HG03103 (cell line): ENCODE data around the gene MMS19.
"Not testable (repeated sequence)": the region's sequence is repeated elsewhere in the genome, so short reads cannot be mapped to it uniquely, and the experiment has no call there.

Source experiments
- ATAC-seq: cut with Tn5 transposase; IDR thresholded peaks from one replicate; pipeline ENCODE4 v1.9.1; 2021; ENCODE audit warnings: low read depth; ENCODE audit not compliant: unreplicated experiment

The MMS19 gene

DNA sequence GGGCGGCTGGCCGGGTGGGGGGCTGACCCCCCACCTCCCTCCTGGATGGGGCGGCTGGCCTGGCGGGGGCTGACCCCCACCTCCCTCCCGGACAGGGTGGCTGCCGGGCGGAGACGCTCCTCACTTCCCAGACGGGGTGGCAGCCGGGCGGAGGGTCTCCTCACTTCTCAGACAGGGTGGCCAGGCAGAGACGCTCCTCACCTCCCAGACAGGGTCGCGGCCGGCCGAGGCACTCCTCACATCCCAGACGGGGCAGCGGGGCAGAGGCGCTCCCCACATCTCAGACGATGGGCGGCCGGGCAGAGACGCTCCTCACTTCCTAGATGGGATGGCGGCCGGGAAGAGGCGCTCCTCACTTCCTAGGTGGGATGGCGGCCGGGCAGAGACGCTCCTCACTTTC is 30.7 kb upstream of the MMS19 start:
- not testable (repeated sequence) for ATAC-seq

DNA sequence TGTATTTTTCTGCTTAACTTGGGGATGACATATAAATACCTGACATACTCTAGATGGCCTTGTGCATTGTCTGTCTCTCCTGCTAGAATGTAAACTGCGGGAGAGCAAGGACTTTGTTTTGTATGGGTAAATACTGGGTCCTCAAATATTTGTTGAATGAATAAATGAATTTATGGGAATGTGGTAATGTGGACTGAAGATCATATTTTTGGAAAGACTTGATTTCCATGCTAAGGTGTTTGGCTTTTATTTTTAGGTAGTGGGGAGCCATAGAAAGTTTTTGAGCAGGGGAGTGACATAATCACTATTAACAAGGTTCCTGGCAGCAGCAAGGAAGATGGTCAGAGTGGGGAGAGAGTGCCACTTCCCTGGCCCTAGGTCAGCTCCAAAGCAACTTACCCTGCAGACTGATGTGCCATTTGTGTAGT is 27.5 kb upstream of the MMS19 start:
- no peak for ATAC-seq

DNA sequence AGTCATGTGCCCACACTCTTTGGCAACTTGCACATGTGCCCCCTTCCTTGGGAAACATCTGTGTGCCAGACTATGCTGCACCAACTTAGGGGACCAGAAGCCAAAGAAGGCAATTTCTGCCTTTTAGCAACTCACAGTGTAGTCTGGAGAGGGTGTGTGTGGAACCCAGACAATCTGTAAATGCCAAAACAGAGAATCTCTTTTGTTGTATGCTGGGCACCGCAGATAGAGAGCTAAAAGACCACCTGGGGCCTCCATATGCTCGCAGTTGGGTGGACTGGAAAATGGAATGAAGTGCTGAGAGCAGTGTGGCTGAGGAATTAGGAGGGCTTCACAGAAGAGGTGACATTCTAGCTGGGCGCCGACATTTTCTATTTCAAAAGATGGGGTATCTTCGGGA is 26.9 kb upstream of the MMS19 start:
- ATAC-seq, result no peak

DNA sequence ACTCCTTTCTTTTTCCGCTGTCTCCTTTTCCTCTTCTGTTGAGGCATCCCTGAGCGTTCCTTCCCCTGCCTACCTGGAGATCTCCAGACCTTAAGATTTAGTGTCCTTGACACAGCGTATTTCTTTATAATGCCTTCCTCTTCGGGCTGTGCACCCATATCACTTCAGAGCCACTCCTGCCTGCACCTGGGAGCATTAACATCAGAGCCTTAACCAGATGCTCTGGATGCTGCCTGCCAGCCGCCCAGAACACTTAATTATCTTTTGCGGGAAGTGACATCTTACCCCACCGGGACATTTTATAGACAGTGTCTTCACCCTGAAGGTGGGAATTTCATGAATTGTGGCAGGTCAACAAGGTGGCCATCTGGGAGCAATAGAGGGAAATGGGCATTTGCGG is 24.7 kb upstream of the MMS19 start:
- ATAC-seq, result no peak

DNA sequence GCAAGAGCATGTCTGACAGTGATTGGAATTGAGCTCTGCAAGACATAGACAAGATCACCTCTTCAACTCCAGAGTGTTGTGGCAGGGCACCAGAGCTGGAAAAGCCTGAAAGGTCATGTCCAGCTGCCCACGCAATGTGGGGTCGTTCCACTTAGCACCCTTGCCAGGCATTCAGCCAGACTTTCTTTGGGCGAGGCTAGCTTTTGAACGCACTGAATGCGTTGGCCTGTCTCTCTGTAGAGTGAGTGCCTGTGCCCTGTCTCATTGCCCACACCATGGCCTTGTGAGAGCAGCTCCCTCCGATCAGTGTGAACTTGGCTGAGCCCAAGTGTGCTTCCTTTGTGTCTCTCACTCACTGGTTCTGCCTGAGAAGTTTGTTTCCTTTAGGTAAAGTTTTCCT is 23.8 kb upstream of the MMS19 start:
- no peak for ATAC-seq

DNA sequence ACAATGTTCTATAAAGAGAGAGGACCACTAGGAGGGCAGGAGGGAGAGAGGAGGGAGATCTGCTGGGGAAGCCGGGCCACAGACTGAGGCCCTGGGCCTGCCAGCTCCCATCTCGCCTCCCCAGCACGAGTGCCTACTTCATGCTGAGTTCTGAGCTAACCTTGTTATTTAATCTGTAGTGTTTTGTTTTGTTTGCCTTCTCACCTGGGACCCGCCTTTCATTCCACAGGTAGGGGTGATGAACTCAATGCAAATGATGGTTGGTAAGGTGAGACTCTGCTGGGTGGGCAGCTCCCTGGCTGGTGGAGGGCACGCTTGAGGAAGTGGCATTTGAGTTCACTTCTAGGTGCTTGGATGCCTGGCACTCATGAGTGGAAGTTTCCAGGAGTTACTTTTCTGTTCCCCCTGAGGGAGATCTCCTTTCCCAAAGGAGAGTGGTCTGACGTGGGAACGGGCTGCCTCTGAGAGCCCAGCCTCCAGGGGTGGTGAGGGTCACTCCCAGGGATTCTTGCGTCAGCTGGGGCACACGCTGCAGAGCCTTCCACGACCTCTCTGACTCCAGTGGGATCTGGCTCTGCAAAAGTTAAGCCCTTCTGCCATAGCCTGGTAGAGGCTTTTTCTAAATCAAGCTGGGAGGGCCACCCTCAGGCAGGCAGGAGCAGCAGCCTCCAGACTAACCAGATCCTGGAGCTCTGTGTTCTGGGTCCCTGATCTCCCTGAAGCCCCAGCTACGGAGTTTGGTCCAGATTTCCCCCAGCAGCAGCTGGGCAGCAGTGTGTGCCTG is 22.9 kb upstream of the MMS19 start:
- no peak for ATAC-seq

DNA sequence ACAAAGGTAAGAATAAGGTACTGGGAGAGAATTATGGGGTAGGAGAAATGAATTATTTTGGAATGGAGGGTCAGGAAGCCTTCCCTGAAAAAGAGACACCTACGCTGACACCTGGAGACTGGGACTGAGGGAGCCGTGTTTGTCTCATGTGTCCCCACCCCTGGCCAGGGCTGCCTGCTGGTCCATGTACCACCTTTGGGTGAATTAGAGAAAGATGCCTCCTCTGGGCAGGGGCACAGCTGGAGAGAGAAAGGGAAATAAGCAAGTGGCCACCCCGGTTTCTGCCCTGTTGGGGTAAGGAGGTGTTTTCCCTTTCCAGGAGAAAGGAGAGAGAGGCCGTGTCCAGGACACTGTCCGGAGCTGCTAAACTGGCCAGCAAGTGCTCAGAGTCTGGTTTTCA is 22.3 kb upstream of the MMS19 start:
- ATAC-seq, result no peak

DNA sequence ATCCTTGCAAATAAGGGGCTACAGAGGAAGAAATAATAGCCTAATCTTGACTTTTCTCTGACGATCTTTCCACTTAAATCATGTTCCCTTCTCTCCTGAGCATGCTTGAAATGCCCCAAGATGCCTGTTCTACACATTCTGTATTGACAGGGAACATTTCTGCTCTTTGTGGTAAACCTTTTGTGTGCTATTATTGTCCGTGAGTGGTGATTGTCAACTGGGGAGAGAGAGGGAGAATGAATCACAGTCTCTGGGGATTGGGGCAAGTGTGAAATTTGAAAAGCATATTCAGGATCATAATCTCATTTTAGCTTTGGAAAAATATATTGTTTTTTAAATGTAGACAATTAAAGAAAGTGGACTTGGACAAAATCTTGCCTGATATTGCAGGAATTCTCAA is 21.1 kb upstream of the MMS19 start:
- ATAC-seq, result no peak

DNA sequence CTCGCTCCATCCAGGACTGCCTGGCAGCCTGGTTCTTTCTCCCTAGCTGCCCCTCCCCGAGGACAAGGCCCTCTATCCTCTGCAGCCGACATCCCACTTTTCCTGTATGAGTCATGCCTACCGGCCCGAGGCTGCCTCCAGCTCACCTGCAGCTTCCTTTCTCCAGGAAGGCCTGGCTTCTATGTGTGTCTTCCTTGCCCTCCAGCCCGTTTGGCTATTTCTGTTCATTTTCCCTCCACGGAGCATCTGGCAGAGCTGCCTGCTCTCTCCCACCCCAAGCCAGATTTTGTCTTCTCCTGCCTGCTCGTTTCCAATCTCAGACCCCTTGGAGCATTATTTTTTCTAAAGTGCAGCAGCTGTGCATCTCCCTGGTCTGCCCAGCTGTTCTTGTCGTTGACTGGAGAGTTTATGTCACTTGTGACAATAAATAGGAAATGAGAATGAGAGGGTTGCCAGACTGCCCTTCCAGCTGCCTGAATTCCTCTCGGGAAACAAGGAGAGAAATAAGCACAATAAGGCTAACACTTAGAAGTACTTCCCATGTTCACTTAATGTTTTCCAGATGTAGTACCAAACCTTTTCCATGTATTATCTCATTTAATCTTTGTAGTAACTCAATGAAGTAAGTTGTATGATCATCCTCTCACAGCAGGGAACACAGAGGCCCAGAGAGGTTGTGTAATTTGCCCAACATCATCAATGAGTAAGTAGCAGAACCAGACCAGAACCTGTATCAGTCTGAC is 20.2 kb upstream of the MMS19 start:
- no peak for ATAC-seq

DNA sequence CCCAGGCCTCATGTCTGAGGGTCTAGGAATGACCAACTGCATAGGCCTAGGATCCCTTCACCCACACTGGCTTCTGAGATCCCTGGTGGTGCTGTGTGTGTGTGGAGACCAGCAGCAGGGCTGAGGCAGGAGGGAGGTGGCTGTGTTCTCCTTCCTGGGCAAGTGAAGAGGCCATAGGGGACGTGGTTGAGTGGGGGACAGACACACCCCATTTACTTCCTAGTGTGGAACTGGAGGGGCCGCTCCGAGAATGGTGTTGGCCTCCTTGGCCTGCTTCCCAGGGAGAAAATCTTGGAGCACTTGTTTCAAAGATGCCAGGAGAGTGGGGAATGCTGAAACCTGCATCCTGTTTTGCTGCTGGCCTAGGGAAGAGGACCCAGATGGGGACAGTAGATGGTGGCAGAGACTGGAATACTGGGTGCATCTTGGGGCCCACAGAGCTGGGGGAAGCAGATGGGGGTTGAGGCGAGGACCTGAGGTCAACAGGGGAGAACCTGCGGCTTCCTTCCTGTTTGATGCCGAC is 19.6 kb upstream of the MMS19 start:
- no peak for ATAC-seq

DNA sequence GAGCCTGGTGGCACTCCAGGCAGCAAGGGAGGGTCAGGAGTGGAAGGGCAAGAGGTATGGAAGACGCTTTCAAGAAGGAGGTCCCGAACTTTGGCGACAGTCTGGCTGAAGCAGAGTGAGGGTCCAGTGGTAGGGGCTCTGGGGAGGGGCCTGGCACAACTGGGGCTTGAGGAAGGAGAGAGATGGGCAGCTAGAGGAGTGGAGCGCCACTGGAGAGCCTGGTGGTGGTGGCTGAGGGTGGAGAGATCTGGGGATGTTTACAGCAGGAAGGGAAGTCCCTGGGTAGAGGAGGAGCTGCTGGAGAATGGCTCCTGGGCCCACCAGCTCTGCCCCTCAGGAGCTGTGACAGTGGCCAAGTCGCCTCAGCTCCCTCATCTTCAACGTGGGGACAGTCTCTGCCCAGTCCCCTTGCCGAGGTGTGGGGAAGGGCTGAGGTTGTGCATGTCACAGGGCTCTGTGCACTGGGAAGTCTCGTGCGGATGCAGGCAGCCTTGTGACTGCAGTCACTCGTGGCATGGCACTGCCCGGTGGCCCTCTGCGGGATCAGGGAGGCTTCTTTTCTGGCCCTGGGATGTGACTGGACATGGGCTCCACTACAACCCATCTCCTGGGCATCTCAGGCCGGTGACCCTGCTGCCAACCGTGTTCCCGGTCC is 19.0 kb upstream of the MMS19 start:
- no peak for ATAC-seq

DNA sequence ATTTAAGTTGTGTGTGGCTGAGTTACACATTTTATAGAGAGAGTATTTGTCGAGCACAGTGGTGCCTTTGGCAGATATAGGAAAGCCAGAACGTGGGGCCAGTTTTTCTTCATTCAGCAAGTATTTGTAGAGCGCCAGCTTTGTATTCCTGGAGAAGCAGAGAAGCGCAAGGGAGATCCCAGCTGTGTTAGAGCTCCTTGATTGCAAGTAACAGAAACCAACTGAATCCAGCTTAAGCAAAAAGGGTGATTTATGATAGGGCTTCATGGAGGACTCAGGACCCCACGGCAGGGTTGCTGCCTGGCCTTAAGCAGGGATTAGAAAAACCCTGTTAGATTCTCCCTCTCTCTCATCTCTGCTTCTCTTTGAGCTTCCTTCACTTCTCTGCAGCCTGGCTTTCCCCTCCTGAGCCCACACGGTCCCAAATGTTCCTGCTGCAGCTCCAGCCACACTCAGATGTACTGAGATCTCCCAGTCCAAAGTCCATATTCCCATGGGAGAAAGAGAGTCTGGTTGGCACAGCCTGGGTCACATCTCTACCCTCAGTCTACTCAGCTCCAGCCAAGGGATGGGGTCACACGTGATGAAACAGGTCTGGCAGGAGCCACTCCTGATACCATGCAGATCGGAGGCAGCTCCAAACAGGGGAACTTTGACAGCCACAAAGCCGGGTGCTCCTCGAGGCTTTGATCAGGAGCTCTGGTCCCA is 17.2 kb upstream of the MMS19 start:
- ATAC-seq, result no peak

DNA sequence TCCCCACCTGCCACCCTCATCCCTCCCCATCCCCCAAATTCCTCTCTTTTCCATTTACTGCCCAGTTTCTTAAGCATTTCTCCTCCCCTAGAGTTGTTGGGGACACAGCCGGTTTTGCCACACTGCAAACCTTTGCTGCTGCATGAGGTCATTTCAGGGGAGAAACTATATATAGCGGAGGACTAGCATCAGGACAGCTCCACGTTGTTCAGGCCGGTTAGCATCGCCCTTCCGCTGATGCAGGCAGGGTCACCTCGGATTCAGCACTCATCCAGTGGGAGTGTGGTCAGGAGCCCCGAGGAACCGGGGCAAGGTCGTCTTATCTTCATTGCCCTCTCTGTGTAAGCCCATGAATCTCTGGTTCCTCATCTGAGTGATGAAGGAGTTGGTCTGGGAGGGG is 16.1 kb upstream of the MMS19 start:
- ATAC-seq, result no peak

DNA sequence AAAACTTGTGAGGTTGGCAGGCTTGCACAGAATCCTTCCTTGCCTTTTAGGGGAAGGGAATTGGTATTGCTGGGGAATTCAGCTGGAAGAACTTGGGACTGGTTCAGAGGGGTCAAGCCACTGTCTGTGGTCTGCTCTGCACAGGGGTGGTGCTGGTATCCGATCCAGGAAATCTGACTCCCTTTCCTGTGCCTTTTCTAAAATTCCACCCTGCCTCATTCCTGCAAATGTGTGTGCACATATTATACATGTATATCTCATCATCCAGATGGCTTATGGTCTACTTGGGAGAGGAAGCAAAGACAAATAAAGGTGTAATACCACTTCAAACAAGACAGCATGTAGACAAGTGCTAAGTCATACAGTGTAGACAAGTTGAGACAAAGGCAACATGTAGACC is 14.8 kb upstream of the MMS19 start:
- ATAC-seq, result no peak

DNA sequence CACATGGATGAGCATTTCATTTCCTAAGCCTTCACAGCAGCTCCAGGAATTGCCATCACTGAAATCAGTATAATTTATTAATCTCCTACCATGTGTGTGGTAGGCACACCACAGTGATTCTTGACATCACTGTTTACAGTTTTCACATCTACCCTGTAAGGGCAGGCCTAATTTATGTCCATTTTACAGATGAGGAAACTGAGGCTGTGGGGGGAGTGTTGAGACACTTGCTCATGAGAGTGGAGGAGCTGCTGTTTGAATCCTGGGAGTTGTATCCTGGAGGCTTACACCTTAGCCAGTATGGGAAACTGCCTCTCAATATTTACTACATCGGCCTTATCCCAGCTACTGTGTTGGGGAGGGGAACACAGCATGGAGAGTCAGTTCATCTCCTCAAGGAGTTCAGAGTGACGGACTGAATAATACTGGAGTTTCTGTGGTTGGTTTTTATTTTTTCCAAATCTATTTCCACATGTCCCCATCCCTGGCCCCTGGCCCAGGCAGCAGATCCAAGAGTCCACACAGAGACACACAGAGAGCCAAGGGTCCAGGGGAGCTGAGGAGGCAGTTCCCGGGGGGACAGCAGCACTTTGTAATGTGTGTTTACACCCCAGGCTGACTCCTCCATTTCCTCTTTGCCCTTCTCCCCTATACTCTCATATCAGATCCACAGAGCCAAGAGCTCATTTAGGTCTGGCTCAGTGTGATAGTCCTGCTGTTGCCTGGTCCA is 13.7 kb upstream of the MMS19 start:
- no peak for ATAC-seq

DNA sequence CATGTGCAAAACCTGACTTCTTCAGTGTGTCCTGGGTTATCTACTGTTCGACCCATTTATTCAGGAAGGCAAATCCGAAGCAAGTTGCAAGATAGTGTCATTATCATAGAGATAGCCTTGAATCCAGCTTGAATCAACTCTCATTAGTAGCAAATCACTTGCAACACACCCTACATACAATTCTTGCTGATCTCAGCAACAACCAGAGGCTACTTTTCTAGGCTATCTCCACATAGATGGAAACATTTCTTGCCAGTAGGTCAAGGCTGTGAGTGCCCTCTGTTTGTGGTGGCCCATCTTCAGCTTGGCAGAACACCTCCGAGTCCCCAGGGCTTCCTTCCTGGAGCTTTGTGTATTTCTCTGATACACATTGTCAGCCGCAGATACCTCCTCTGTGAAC is 12.5 kb upstream of the MMS19 start:
- ATAC-seq, result no peak

DNA sequence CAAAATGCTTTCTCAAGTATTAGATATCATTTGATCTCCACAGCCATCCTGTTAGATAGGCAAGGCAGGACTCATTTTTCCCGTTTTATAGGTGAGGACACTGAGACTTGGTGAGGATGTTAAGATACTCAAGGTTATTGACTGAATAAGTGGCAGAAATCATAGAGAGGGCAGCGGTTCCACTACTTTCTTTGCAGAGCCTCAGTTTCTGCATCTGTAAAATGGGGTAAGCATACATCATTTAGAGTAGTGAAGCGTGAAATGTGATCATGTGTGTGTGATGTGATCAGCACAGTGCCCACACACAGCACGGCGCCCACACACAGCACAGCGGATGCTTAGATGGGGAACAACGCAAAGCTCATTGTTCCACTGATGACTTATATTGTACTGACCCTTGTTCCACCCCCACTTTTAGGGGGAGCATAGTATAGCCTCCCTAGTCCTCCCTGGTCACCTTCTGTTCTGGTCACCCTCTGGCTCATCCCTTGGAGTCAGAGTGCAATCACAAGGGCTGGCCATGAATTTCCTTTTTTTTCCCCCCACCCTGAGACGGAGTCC is 11.0 kb upstream of the MMS19 start:
- ATAC-seq, result no peak

DNA sequence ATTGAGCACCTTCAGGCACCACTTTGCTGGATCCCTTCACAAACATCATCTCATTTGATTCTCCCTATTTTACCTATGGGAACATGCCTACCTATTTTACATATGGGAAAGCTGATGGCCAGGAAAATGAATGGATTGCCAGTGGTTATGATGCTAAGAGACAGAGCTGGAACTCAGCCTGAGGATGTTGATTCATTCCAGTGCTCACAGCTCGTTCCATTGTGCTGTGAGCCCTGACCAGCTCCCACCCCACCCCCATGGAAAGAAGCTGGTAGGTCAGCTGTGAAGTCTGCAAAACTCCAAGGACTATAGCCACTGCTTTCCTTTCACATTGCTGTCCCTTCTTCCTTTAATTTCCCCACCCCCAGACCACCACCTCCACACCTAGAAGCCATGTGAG is 10.1 kb upstream of the MMS19 start:
- ATAC-seq, result no peak

DNA sequence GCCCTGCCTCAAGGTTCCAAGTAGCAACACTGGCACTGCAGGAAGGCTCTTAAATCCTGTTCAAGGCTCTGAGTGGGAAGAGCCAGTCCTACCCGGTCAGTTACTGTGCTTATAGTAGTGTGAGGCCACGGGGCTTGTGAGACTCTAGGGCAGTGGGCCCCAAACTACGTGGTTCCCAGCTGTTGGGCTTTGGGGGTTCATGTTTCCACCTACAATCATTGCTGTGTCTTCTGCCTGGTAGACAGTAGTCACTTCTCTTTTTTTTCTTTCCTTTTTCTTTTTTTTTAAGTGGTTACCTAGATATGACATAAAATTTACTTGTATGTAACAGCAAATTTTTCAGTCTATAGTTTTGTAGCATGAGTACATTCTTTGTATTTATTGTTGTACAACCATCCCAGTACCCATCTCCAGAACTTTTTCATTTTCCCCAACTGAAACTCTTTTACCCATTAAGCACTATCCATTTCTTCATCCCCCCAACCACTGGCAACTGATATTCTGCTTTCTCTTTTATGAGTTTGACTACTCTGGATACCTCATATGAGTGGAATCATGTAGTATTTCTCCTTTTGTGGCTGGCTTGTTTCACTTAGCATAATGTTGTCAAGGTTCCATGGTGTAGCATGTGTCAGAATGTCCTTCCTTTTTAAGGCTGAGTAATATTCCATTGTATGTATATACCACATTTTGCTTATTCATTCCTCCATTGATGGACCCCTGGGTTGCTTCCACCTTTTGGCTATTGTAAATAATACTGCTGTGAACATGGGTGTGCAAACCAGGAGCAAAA is 8.2 kb upstream of the MMS19 start:
- ATAC-seq, result no peak
